Fibroblast of the conjunctiva (primary cell): Measurements from ENCODE around the gene HBG2.
"Not testable (repeated sequence)": the region's sequence is repeated elsewhere in the genome, so short reads cannot be mapped to it uniquely, and the experiment has no call there.

Source experiments
- DNase-seq: peaks from one replicate; pipeline ENCODE4 v3.0.0-alpha.2; 2010; ENCODE audit warnings: low read depth

The HBG2 gene

GRCh38 chr11:5281596-5281995 lies 27.0 kb upstream of the HBG2 start:
- no peak for DNase-seq

- DNase-seq, result peak; percentile 99
These were observed 26.1 kb upstream of the HBG2 start for GRCh38 chr11:5280582-5281102.

DNA sequence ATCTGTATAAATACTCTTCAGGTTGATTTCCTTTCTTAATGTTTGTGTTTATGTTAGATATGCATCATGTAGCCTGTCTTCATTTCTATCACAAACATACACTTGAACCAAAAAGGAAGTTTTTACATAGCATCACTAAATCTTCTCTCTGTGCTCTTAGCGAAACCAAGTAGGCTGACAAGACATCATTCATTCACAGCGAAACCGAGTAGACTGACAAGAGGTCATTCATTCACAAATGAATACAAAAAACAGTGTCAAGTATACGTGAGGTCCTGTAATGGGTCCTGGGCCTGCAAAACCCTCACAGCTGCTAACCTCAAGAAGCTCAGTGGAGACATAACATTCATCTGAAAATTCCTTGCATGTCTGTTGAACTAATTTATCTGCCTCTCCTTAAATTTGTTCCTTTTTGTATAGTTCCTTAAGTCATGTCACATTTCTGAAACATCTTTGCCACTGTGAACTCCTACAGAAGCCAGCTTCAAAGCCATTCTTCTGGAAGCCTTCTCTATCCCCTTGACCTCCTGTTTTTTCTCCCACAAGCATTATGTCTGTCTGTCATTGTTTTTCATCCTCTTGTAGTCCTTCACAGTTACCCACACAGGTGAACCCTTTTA lies 25.0 kb upstream of the HBG2 start:
- no peak for DNase-seq

DNA sequence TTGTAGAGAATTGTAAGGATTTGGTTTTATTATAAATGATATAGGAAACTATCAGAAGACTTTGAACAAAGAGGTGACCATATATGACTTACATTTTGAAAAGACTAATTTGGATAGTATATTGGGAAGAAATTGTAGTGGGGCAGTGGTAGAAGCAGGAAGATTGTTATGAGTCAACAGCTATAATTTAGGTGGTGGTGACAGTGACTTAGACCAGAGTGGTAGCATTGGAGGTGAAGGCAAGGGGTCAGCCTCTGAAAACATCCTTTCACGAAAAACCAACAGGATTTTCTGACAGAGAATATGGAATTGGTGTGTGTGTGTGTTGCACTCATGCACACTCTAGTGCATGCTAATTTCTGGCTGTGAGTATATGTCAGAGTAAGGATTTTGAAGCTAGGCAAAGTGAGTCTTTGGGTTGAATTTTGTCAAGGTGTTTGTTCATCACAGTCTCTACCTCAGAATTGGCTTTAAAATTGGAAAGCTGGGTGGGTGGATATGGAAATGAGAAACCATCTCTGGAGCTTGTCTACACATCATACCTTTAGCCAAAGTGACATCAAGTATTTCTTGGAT lies 23.3 kb upstream of the HBG2 start:
- no peak for DNase-seq

GRCh38 chr11:5276697-5277096 lies 22.1 kb upstream of the HBG2 start:
- no peak for DNase-seq

GRCh38 chr11:5275369-5276110 lies 21.0 kb upstream of the HBG2 start:
- DNase-seq, result no peak

- DNase-seq, result no peak
These were observed 19.8 kb upstream of the HBG2 start for GRCh38 chr11:5274395-5274794.

- no peak for DNase-seq
These were observed 17.9 kb upstream of the HBG2 start for GRCh38 chr11:5272395-5273017.

DNA sequence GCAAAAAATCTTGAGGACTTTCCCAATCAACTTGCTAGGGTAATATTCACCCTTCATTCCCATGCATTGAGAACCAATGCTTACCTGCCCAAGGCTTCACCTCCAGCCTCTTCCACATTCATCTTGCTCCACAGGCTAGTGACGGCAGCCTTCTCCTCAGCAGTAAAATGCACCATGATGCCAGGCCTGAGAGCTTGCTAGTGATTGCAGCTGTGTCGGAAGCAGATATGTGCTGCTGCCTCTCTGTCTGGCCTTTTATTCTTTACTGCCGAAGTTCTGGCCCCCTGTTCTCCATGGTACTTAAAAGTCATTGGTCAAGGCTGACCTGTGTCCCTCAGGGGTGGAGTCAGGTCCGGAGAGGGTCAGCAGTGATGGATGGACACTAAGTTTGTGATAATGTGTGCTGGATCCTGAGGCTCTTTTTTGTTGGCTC lies 15.2 kb upstream of the HBG2 start, which contains the start of gene HBE1:
TSS of gene HBE1 (minus strand) at position 231 of the 433 bp plus-strand sequence. CDS start at position 176, 55 bp downstream.
- no peak for DNase-seq

GRCh38 chr11:5267033-5267563 lies 12.5 kb upstream of the HBG2 start:
- no peak for DNase-seq

DNA sequence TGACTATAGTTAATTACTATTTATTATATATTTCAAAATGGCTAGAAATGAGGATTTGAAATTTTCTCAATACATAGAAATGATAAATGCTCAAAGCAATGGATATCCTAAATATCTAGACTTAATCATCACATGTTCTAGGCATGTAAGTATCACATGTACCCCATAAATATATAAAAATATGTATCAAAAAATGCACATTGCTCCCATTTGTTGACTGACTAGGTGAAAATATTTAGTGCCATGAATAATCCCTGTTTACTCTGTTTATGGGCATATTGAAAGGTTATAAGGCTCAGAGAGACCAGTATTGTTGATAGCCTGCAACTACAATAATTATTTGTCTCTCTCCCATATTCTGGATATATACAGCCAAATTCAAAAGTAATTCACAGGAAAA lies 12.0 kb upstream of the HBG2 start:
- DNase-seq, result no peak

DNA sequence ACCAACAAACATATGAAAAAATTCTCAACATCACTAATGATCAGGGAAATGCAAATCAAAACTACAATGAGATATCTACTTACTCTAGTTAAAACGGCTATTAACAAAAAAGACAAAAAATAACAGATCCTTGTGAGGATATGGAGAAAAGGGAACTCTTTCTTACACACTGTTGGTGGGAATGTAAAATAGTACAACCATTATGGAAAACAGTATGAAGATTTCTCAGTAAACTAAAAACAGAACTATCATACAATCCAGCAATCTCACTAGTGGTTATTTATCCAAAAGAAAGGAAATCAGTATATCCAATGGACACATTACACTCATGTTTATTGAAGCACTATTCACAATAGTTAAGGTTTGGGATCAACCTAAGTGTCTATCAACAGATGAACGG lies 11.3 kb upstream of the HBG2 start:
- no peak for DNase-seq

GRCh38 chr11:5258543-5259262 lies 4.1 kb upstream of the HBG2 start:
- DNase-seq, result no peak

DNA sequence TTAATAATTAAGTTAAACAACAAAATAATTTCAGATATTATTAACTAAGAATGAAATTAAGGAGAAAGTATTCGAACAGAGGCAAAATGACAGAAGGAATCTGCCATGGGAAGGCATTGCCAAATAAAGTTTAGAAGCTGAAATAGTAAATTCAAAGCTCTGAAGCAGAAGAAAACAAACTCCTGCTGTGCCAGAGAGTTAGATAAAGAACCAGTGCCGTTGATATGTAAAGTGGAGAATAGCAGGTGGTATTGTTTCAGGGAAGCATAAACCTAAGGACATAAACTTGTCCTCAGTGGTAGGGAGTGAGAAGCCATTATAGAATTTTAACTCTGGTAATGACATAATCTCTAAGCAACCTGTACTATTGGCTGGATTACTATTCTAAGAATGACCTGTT lies 2.7 kb upstream of the HBG2 start:
- no peak for DNase-seq

DNA sequence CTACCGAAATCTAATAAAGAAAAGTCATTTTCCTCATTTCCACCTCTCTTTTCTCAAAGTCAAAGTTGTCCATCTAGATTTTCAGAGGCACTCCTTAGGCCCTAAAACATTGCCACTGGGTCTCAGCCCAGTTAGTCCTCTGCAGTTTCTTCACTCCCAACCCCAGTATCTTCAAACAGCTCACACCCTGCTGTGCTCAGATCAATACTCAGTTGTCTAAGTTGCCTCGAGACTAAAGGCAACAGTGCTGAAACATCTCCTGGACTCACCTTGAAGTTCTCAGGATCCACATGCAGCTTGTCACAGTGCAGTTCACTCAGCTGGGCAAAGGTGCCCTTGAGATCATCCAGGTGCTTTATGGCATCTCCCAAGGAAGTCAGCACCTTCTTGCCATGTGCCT lies 558 bp downstream of the HBG2 start:
- not testable (repeated sequence) for DNase-seq

- DNase-seq, result not testable (repeated sequence)
These were observed 1.1 kb downstream of the HBG2 start for GRCh38 chr11:5253440-5253839.

- DNase-seq, result no peak
These were observed 1.7 kb downstream of the HBG2 start for GRCh38 chr11:5252919-5253265.

DNA sequence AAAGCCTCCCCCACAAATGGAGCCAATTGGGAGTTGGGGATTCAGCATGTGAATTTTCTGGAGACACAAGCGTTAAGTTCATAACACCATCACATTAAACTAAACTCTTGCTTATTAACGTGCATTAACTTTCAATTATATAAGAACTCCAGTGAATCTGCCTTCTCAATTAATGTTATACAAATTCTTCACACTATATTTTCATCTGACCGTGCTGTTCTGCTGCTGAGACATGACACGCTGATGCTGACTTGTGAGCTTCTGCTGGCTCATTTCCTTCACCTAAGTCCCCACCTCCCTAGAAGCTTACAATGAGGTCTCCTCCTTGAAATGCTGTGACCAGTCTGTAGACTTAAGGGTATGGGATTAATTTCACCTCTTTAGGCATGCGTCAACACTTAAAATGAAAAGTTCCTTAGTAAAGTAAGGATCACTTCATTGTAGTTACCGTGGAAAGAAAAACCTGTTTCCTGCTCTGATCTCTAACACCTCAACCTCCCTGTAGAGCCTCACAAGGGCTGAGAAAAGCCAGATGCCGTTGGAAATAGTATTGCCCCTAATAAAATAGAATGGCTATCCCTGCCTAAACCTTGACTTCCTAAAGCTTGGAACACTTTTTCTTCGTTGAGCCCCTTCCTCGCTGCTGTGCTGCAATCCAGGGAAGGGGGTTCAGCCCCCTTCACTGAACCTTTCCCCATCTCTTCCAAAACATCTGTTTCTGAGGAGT lies 2.2 kb downstream of the HBG2 start:
- no peak for DNase-seq

GRCh38 chr11:5251746-5252145 lies 2.8 kb downstream of the HBG2 start:
- no peak for DNase-seq

GRCh38 chr11:5250543-5251204 lies 3.9 kb downstream of the HBG2 start:
- DNase-seq, result no peak
